Upper lobe of left lung (tissue), 4 donors: ENCODE measurements around the gene RNASE3.

Source experiments
- CTCF ChIP-seq, 6 experiments: fragments of 450-650 bp in 4 of 6; fragments of 200-600 bp in 2 of 6; sonication (generic) in 2 of 6; IDR thresholded peaks; one replicate each; pipeline ENCODE4 v1.5.1; 2016 to 2019; ENCODE audit warnings: antibody characterized with exemption in 6 of 6
- EP300 ChIP-seq, 4 donors: sonication (generic); formaldehyde crosslinking; IDR thresholded peaks; one replicate each; pipeline ENCODE4 v1.5.1; 2017; ENCODE audit warnings: antibody characterized with exemption in 4 of 4, control low read depth in 2 of 4
- POLR2A ChIP-seq, 4 donors: fragments of 450-650 bp; IDR thresholded peaks; one replicate each; pipeline ENCODE4 v1.5.1; 2016 to 2017; ENCODE audit warnings: antibody characterized with exemption in 4 of 4, mild to moderate bottlenecking in 2 of 4
- POLR2AphosphoS5 ChIP-seq, 2 donors: sonication (generic); formaldehyde crosslinking; IDR thresholded peaks; one replicate each; pipeline ENCODE4 v1.5.1; 2017; ENCODE audit warnings: antibody characterized with exemption in 2 of 2

GRCh38 chr14:20853042-20853441 lies 38.1 kb upstream of the RNASE3 start:
- no peak for TF ChIP-seq CTCF (IDR thresholded peaks at IDR 0.05)
- TF ChIP-seq POLR2A (IDR thresholded peaks at IDR 0.05) = no peak
- no peak for TF ChIP-seq POLR2AphosphoS5 (IDR thresholded peaks at IDR 0.05)
- TF ChIP-seq EP300 (IDR thresholded peaks at IDR 0.05) = no peak
